NCI-H2171 treated with DMSO at 0.1 percent for 48 hours (cell line): Measurements from ENCODE around the gene SPINK14.

Source experiments
- DNase-seq: peaks from one replicate; lab custom pipeline; 2025; lab: John Stamatoyannopoulos, UW

SPINK14 gene

GRCh38 chr5:148201151-148201550 lies 32.8 kb downstream of the SPINK14 start:
- no peak for DNase-seq

GRCh38 chr5:148202531-148203203 lies 34.3 kb downstream of the SPINK14 start, which contains the start of gene SPINK6:
Gene SPINK6 (plus strand): TSS chr5:148203042. CDS start chr5:148203097, 55 bp downstream.
- no peak for DNase-seq

- DNase-seq: no peak
These were observed 36.9 kb downstream of the SPINK14 start for GRCh38 chr5:148205044-148205806.

GRCh38 chr5:148205865-148206264 lies 37.5 kb downstream of the SPINK14 start:
- DNase-seq: no peak

- no peak for DNase-seq
These were observed 38.3 kb downstream of the SPINK14 start for GRCh38 chr5:148206620-148207019.

- no peak for DNase-seq
These were observed 39.9 kb downstream of the SPINK14 start for GRCh38 chr5:148208226-148208625.

GRCh38 chr5:148209151-148209770 lies 40.9 kb downstream of the SPINK14 start:
- DNase-seq: no peak

GRCh38 chr5:148214665-148215185 lies 46.4 kb downstream of the SPINK14 start:
- no peak for DNase-seq

GRCh38 chr5:148221508-148221907 lies 53.2 kb downstream of the SPINK14 start:
- DNase-seq: no peak

- no peak for DNase-seq
These were observed 55.9 kb downstream of the SPINK14 start for GRCh38 chr5:148224117-148224742.
